K562 (cell line): ENCODE data around the gene TSPAN15. TPM values are rescaled to one million over a fixed set of nuclear protein-coding genes. Genes with fewer than 3 reads are reported as not detected.

Experiments
- ATAC-seq: fragments of 200-7000 bp; cut with Tn5 transposase; 3 replicates; pipeline ENCODE4 v1.9.1; 2020; ENCODE audit warnings: moderate library complexity
- BruUV-seq: library from RNA; stranded (reverse); fragments of 400-500 nt; replicated peaks from 2 replicates; lab custom pipeline; 2021; lab: Mats Ljungman, UMichigan
- CTCF ChIA-PET: fragments of 300-600 bp; formaldehyde crosslinking; extraction: SDS; loops from one replicate; lab custom pipeline; 2021; ENCODE audit warnings: low intra/inter-chr PET ratio; lab: Yijun Ruan, JAX
- POLR2A ChIA-PET: fragments of 300-600, 350-650 bp; sonication (Branson Sonifier 250); formaldehyde crosslinking; extraction: SDS; loops from one replicate; lab custom pipeline; 2021; ENCODE audit warnings: antibody characterized with exemption, inconsistent platforms; lab: Yijun Ruan, JAX
- DNase-seq, 4 experiments: peaks; one replicate each; pipeline versions ENCODE4 v3.0.0 to v3.0.0-alpha.2; 2011 to 2018; ENCODE audit warnings: low spot score in 3 of 4, mixed read lengths in 3 of 4; ENCODE audit errors: extremely low read depth in 1 of 4
- FAIRE-seq: peaks from 2 replicates; lab custom pipeline; 2011; peaks lifted over from hg19 to GRCh38; lab: Jason Lieb, UNC
- H2AFZ ChIP-seq: 2 replicates; pipeline ENCODE4 v1.6.0; 2011; ENCODE audit warnings: low read depth, low read length, control low read depth, inconsistent platforms
- H3K27ac ChIP-seq: fragments of 200-600 bp; 3 replicates; pipeline ENCODE4 v1.8.0; 2011; ENCODE audit warnings: low read depth, mild to moderate bottlenecking, control low read depth, inconsistent platforms, low read length, moderate library complexity, mixed read lengths; ENCODE audit errors: extremely low read depth
- H3K27me3 ChIP-seq, 2 experiments: fragments of 300-600 bp in 1 of 2; 2 replicates in 1 of 2; 3 replicates in 1 of 2; pipeline versions ENCODE4 v1.6.0 to v1.8.0; 2011; ENCODE audit warnings: inconsistent platforms in 2 of 2, low read length in 2 of 2, mild to moderate bottlenecking in 1 of 2, mixed read lengths in 1 of 2, moderate library complexity in 1 of 2; ENCODE audit not compliant: control insufficient read depth in 2 of 2, insufficient read depth in 2 of 2
- H3K36me3 ChIP-seq: fragments of 300-600 bp; 3 replicates; pipeline ENCODE4 v1.8.0; 2011; ENCODE audit warnings: mild to moderate bottlenecking, low read length, inconsistent platforms; ENCODE audit not compliant: control insufficient read depth, insufficient read depth
- H3K4me1 ChIP-seq, 2 experiments: fragments of 200-600 bp in 1 of 2; replicated peaks in 1 of 2; 2 replicates in 1 of 2; 3 replicates in 1 of 2; pipeline versions ENCODE4 v1.5.1 to v1.8.0; 2011; ENCODE audit warnings: inconsistent platforms in 2 of 2, low read length in 2 of 2, mild to moderate bottlenecking in 1 of 2, mixed read lengths in 1 of 2, moderate library complexity in 1 of 2; ENCODE audit not compliant: control insufficient read depth in 2 of 2, insufficient read depth in 2 of 2
- H3K4me2 ChIP-seq: 2 replicates; pipeline ENCODE4 v1.6.1; 2011; ENCODE audit warnings: low read length, control low read depth, inconsistent platforms, mixed read lengths; ENCODE audit not compliant: insufficient read depth
- H3K4me3 ChIP-seq: fragments of 200-600 bp; sonication (generic), shearing (Covaris generic); 2 replicates; pipeline ENCODE4 v1.5.1; 2016; ENCODE audit warnings: control low read depth, inconsistent platforms
- H3K79me2 ChIP-seq: fragments of 200-600 bp; 3 replicates; pipeline ENCODE4 v1.8.0; 2011; ENCODE audit warnings: low read length, inconsistent platforms; ENCODE audit not compliant: control insufficient read depth, insufficient read depth
- H3K9ac ChIP-seq, 2 experiments: 2 replicates each; pipeline versions ENCODE4 v1.6.0 to v1.6.1; 2011; ENCODE audit warnings: low read depth in 2 of 2, low read length in 2 of 2, control low read depth in 1 of 2, inconsistent platforms in 1 of 2, mild to moderate bottlenecking in 1 of 2, mixed read lengths in 1 of 2; ENCODE audit not compliant: insufficient read depth in 1 of 2
- H3K9me1 ChIP-seq: one replicate; pipeline ENCODE4 v1.6.0; 2011; ENCODE audit warnings: inconsistent platforms, mild to moderate bottlenecking, low read length, moderate library complexity; ENCODE audit not compliant: control insufficient read depth, insufficient read depth
- H3K9me3 ChIP-seq: replicated peaks from 2 replicates; pipeline ENCODE4 v1.5.1; 2011; ENCODE audit warnings: low read depth, low read length, inconsistent platforms; ENCODE audit not compliant: control insufficient read depth, insufficient read depth
- H4K20me1 ChIP-seq: replicated peaks from 2 replicates; pipeline ENCODE4 v1.6.1; 2011; ENCODE audit warnings: low read length, inconsistent platforms, mixed read lengths; ENCODE audit not compliant: control insufficient read depth, insufficient read depth
- CHD4 ChIP-seq: fragments of 200-600 bp; sonication (generic); IDR thresholded peaks from 3 replicates; pipeline ENCODE4 v1.6.1; 2012; ENCODE audit warnings: low read depth, mild to moderate bottlenecking, mixed read lengths, low read length, inconsistent platforms; ENCODE audit not compliant: insufficient read depth, insufficient replicate concordance, poor library complexity, severe bottlenecking
- CXXC5 ChIP-seq: fragments of 250-450 bp; sonication (Bioruptor Pico); IDR thresholded peaks from 2 replicates; pipeline ENCODE4 v1.8.0; 2022; ENCODE audit warnings: inconsistent platforms, mild to moderate bottlenecking, moderate library complexity
- DACH1 ChIP-seq: fragments of 450-650 bp; IDR thresholded peaks from 2 replicates; pipeline ENCODE4 v1.6.1; 2018; ENCODE audit not compliant: partially characterized antibody
- MYC ChIP-seq, 2 experiments: fragments of 250-450 bp in 1 of 2; sonication (Bioruptor Pico) in 1 of 2; IDR thresholded peaks; 2 replicates each; pipeline versions ENCODE4 v1.5.1 to v1.6.1; 2012 to 2021; ENCODE audit warnings: low read depth in 2 of 2, borderline replicate concordance in 1 of 2, improper control_type of control experiment in 1 of 2, low read length in 1 of 2, mild to moderate bottlenecking in 1 of 2, moderate library complexity in 1 of 2
- POU5F1 ChIP-seq: fragments of 150-350 bp; IDR thresholded peaks from 2 replicates; pipeline ENCODE4 v1.6.1; 2014; ENCODE audit warnings: borderline replicate concordance, low read length, low read depth, mild to moderate bottlenecking; ENCODE audit not compliant: partially characterized antibody
- RNF2 ChIP-seq: sonication (generic); IDR thresholded peaks from 2 replicates; pipeline ENCODE4 v1.6.1; 2016
- ZNF197 ChIP-seq: fragments of 200-800 bp; sonication (Bioruptor generic); IDR thresholded peaks from 2 replicates; pipeline ENCODE4 v1.6.1; 2016; ENCODE audit warnings: low read depth, missing genetic modification characterization, missing compliant biosample characterization
- WGBS: fragments of 100-300 bp; shearing (Covaris generic); methylation state at CpG from one replicate; pipeline ENCODE4 v1.1.6; 2016; ENCODE audit warnings: low coverage, mixed read lengths; ENCODE audit not compliant: insufficient coverage; ENCODE audit errors: missing lambda C conversion rate; 5-methylcytosine and 5-hydroxymethylcytosine counted together
- in situ Hi-C: fragments of 300-500 bp; cut with MboI; formaldehyde crosslinking; loops from 4 replicates; pipeline ENCODE4 v1.15.0; 2018; ENCODE audit warnings: inconsistent platforms, mixed read lengths
- intact Hi-C: fragments of 100-400 bp; cut with micrococcal nuclease; formaldehyde crosslinking; loops from 2 replicates; pipeline ENCODE4 v1.14.2; 2022
- polyA plus RNA-seq, 8 experiments: library from polyadenylated mRNA; depleted of rRNA in 4 of 8; stranded (reverse) in 5 of 8; unstranded in 3 of 8; fragments of >200 nt; fragmentation: Nextera tagmentation in 2 of 8; fragmentation: Illumina TruSeq in 1 of 8; extraction: Ambion mirVana in 2 of 8; extraction: Trizol in 1 of 8; gene quantifications; 2 replicates each; pipeline versions ENCODE4 v1.2.1 to v1.2.3, GENCODE V29; 2011 to 2014; ENCODE audit warnings: inconsistent platforms in 1 of 8, missing spikeins in 1 of 8
- total RNA-seq, 7 experiments: library from RNA; depleted of rRNA in 6 of 7; stranded (reverse); fragments of >200 nt in 6 of 7; fragmentation: Illumina TruSeq in 2 of 7; extraction: Trizol in 2 of 7; gene quantifications; 2 replicates each; pipeline versions ENCODE4 v1.2.1 to v1.2.3, GENCODE V29; 2011 to 2021; ENCODE audit warnings: low replicate concordance in 1 of 7
- TF ChIP-seq, protein P1 (sequence below), 2 experiments: fragments of 450-650 bp; conservative IDR thresholded peaks; 2 replicates each; pipeline ENCODE4 v1.6.1; 2017; ENCODE audit warnings: mild to moderate bottlenecking in 2 of 2, moderate library complexity in 2 of 2
- TF ChIP-seq, protein P2 (sequence below): fragments of 250-450 bp; sonication (Bioruptor Pico); IDR thresholded peaks from 2 replicates; pipeline ENCODE4 v1.4.0; 2020; ENCODE audit warnings: mild to moderate bottlenecking, moderate library complexity, borderline replicate concordance

Gene TSPAN15
- total and polyA plus RNA-seq, 9 of the 15 experiments (the other 6 are each of a cell fraction or from before 2014, with no cell fraction given), result 0.33 to 1.0 (median 0.45) TPM; not detected in 2

GRCh38 chr10:69465457-69466157, 14.3 kb downstream of the TSPAN15 start:
- 26% methylated on average over 9 of the region's 9 CpGs for WGBS
- TF ChIP-seq RNF2 (no peak), CXXC5 (CRISPR knock-in tag) (no peak)
- Histone ChIP-seq H3K9ac (no peak overlapping the region), H3K27me3 (peaks cover 0 to 22% of the 10 kb centered on the region in 2 experiments; a peak in 2 of 5 replicates), H3K4me3 (no peak overlapping the region), H3K4me1 (peaks cover 6% of the 10 kb centered on the region in 2 experiments), H3K9me1 (no peaks in the 10 kb centered on the region), H3K27ac (no peak overlapping the region), H2AFZ (no peak overlapping the region), H3K9me3 (no peaks in the 10 kb centered on the region), H3K4me2 (no peak overlapping the region), H3K79me2 (no peaks in the 10 kb centered on the region), H3K36me3 (no peaks in the 10 kb centered on the region), H4K20me1 (no peaks in the 10 kb centered on the region)
- intact Hi-C loops, result no loop called here
- in situ Hi-C loops, result no loop called here
- POLR2A ChIA-PET, result interaction anchor here (0.5 to 1.8 kb wide), 6 partner anchors 8 to 227 kb away, joined by 3 to 6 read pairs (median 4); no protein-coding TSS in a partner anchor
- no peak for ATAC-seq
- no peak for FAIRE-seq
- CTCF ChIA-PET, result no interaction called here
- BruUV-seq, result no TSS peak
- no peak for DNase-seq

DNA sequence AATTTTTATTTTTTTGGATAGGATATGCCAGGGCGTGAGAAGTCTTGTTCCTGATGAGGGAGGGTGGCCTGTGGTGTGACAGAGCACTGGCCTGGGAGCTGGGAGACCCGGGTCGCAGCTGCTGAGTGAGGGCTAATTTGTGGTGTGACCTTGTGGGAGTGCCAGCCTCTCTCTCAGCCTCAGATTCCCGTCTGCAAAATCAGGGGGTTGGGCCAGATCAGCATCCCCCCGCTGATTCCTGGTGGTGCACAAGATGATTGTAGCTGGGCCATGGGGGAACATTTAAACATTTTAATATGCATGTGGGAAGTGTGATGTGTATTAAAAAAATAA, 14.9 kb downstream of the TSPAN15 start:
- DNase-seq, result no peak
- in situ Hi-C loops, result no loop called here
- no peaks in the 10 kb centered on the region for H4K20me1 ChIP-seq
- H3K36me3 ChIP-seq, result no peaks in the 10 kb centered on the region
- no peaks in the 10 kb centered on the region for H3K79me2 ChIP-seq
- no peak overlapping the region for H2AFZ ChIP-seq
- no TSS peak for BruUV-seq
- CTCF ChIA-PET, result no interaction called here
- H3K4me3 ChIP-seq, result no peak overlapping the region
- no peaks in the 10 kb centered on the region for H3K9me3 ChIP-seq
- no peak for FAIRE-seq
- intact Hi-C loops, result no loop called here
- POLR2A ChIA-PET, result interaction anchor here (1.0 to 1.3 kb wide), 2 partner anchors 9 to 20 kb away, joined by 4 to 5 read pairs; no protein-coding TSS in a partner anchor
- H3K27me3 ChIP-seq, result peaks cover 0 to 24% of the 10 kb centered on the region in 2 experiments; a peak in 2 of 5 replicates
- no peak overlapping the region for H3K27ac ChIP-seq
- H3K4me2 ChIP-seq, result no peak overlapping the region
- 8% methylated on average over 5 of the region's 5 CpGs for WGBS
- H3K9me1 ChIP-seq, result no peaks in the 10 kb centered on the region
- H3K4me1 ChIP-seq, result peaks cover 6% of the 10 kb centered on the region in 2 experiments
- no peak overlapping the region for H3K9ac ChIP-seq
- ATAC-seq, result no peak
- TF ChIP-seq, protein P1, sequence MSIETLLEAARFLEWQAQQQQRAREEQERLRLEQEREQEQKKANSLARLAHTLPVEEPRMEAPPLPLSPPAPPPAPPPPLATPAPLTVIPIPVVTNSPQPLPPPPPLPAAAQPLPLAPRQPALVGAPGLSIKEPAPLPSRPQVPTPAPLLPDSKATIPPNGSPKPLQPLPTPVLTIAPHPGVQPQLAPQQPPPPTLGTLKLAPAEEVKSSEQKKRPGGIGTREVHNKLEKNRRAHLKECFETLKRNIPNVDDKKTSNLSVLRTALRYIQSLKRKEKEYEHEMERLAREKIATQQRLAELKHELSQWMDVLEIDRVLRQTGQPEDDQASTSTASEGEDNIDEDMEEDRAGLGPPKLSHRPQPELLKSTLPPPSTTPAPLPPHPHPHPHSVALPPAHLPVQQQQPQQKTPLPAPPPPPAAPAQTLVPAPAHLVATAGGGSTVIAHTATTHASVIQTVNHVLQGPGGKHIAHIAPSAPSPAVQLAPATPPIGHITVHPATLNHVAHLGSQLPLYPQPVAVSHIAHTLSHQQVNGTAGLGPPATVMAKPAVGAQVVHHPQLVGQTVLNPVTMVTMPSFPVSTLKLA (conservative IDR thresholded peaks at IDR 0.05), result no peak
- TF ChIP-seq DACH1 (no peak), ZNF197 (no peak), CHD4 (no peak), MYC (IDR thresholded peaks at IDR 0.05; ENCODE audit: low read depth, low read length) (no peak), MYC (CRISPR knock-in tag; IDR thresholded peaks at IDR 0.05; ENCODE audit: borderline replicate concordance, low read depth) (no peak), POU5F1 (no peak)
- TF ChIP-seq, protein P2, sequence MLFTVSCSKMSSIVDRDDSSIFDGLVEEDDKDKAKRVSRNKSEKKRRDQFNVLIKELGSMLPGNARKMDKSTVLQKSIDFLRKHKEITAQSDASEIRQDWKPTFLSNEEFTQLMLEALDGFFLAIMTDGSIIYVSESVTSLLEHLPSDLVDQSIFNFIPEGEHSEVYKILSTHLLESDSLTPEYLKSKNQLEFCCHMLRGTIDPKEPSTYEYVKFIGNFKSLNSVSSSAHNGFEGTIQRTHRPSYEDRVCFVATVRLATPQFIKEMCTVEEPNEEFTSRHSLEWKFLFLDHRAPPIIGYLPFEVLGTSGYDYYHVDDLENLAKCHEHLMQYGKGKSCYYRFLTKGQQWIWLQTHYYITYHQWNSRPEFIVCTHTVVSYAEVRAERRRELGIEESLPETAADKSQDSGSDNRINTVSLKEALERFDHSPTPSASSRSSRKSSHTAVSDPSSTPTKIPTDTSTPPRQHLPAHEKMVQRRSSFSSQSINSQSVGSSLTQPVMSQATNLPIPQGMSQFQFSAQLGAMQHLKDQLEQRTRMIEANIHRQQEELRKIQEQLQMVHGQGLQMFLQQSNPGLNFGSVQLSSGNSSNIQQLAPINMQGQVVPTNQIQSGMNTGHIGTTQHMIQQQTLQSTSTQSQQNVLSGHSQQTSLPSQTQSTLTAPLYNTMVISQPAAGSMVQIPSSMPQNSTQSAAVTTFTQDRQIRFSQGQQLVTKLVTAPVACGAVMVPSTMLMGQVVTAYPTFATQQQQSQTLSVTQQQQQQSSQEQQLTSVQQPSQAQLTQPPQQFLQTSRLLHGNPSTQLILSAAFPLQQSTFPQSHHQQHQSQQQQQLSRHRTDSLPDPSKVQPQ, result no peak
